NCI-H2107 (cell line): ENCODE results near the gene SIPA1L3.
"Not testable (repeated sequence)": the region's sequence is repeated elsewhere in the genome, so short reads cannot be mapped to it uniquely, and the experiment has no call there.

Experiments used
- DNase-seq: peaks from one replicate; lab custom pipeline; 2025; lab: John Stamatoyannopoulos, UW

SIPA1L3 gene

GRCh38 chr19:37907735-37908455 is 887 bp downstream of the SIPA1L3 start:
- no peak for DNase-seq

- DNase-seq: no peak
Measured at GRCh38 chr19:37909661-37910199, 2.7 kb downstream of the SIPA1L3 start.

- DNase-seq: no peak
Measured at GRCh38 chr19:37914908-37915307, 7.9 kb downstream of the SIPA1L3 start.

- DNase-seq: peak; percentile 43
Measured at GRCh38 chr19:37920591-37921450, 13.8 kb downstream of the SIPA1L3 start.

- DNase-seq: not testable (repeated sequence)
Measured at GRCh38 chr19:37924573-37924972, 17.6 kb downstream of the SIPA1L3 start.

- DNase-seq: no peak
Measured at GRCh38 chr19:37925212-37925611, 18.2 kb downstream of the SIPA1L3 start.

GRCh38 chr19:37926255-37926654 is 19.2 kb downstream of the SIPA1L3 start:
- no peak for DNase-seq

- DNase-seq: no peak
Measured at GRCh38 chr19:37926711-37927110, 19.7 kb downstream of the SIPA1L3 start.

- no peak for DNase-seq
Measured at GRCh38 chr19:37928527-37929286, 21.7 kb downstream of the SIPA1L3 start.

- DNase-seq: no peak
Measured at GRCh38 chr19:37929355-37929923, 22.4 kb downstream of the SIPA1L3 start.

GRCh38 chr19:37930416-37930815 is 23.4 kb downstream of the SIPA1L3 start:
- no peak for DNase-seq

- DNase-seq: peak; percentile 85
Measured at GRCh38 chr19:37931881-37932655, 25.1 kb downstream of the SIPA1L3 start.

- DNase-seq: peak; percentile 64
Measured at GRCh38 chr19:37932985-37933936, 26.3 kb downstream of the SIPA1L3 start.

GRCh38 chr19:37933937-37934358 is 26.9 kb downstream of the SIPA1L3 start:
- DNase-seq: no peak

- DNase-seq: no peak
Measured at GRCh38 chr19:37935341-37935740, 28.3 kb downstream of the SIPA1L3 start.

GRCh38 chr19:37936166-37936565 is 29.2 kb downstream of the SIPA1L3 start:
- no peak for DNase-seq

- DNase-seq: no peak
Measured at GRCh38 chr19:37936886-37937285, 29.9 kb downstream of the SIPA1L3 start.

GRCh38 chr19:37938353-37938752 is 31.3 kb downstream of the SIPA1L3 start:
- no peak for DNase-seq

- no peak for DNase-seq
Measured at GRCh38 chr19:37941782-37942515, 34.9 kb downstream of the SIPA1L3 start.
